Panc1 (cell line): ENCODE data around the gene PTPN2. TPM values are rescaled to one million over a fixed set of nuclear protein-coding genes. Genes with fewer than 3 reads are reported as not detected.

Experiments
- ATAC-seq: fragments of 200-7000 bp; cut with Tn5 transposase; 2 replicates; pipeline ENCODE4 v1.9.1; 2020; ENCODE audit warnings: mild to moderate bottlenecking, moderate library complexity
- BruUV-seq: library from RNA; stranded (reverse); fragments of 400-500 nt; replicated peaks from 2 replicates; lab custom pipeline; 2021; lab: Mats Ljungman, UMichigan
- CTCF ChIA-PET: fragments of 300-600 bp; sonication (Branson Sonifier 250); formaldehyde crosslinking; loops from one replicate; lab custom pipeline; 2022; ENCODE audit warnings: antibody characterized with exemption; lab: Charles Lee
- POLR2A ChIA-PET: fragments of 300-600 bp; sonication (Branson Sonifier 250); formaldehyde crosslinking; loops from one replicate; lab custom pipeline; 2022; ENCODE audit warnings: antibody characterized with exemption; lab: Charles Lee
- DNase-seq: peaks from one replicate; pipeline ENCODE4 v3.0.0-alpha.2; 2010; ENCODE audit warnings: low read depth, low spot score
- H3K27ac ChIP-seq: 2 replicates; pipeline ENCODE4 v1.5.1; 2011; ENCODE audit warnings: mild to moderate bottlenecking, low read length, inconsistent platforms
- H3K27me3 ChIP-seq: fragments of 200-500 bp; sonication (Bioruptor generic); 2 replicates; pipeline ENCODE4 v1.6.0; 2014; ENCODE audit warnings: low read length, inconsistent platforms; ENCODE audit not compliant: control insufficient read depth, insufficient read depth
- H3K36me3 ChIP-seq: fragments of 200-500 bp; sonication (Bioruptor generic); 2 replicates; pipeline ENCODE4 v1.5.1; 2014; ENCODE audit warnings: inconsistent platforms, mild to moderate bottlenecking, low read length, moderate library complexity; ENCODE audit not compliant: control insufficient read depth, insufficient read depth
- H3K4me1 ChIP-seq: 2 replicates; pipeline ENCODE4 v1.5.1; 2011; ENCODE audit warnings: inconsistent platforms, mild to moderate bottlenecking, low read length, moderate library complexity; ENCODE audit not compliant: control insufficient read depth, insufficient read depth
- H3K4me3 ChIP-seq, 2 experiments: 2 replicates each; pipeline ENCODE4 v1.5.1; 2011 to 2012; ENCODE audit warnings: low read depth in 2 of 2, low read length in 2 of 2, mild to moderate bottlenecking in 2 of 2, inconsistent platforms in 1 of 2, moderate library complexity in 1 of 2
- H3K9me3 ChIP-seq: fragments of 200-500 bp; sonication (Bioruptor generic); 2 replicates; pipeline ENCODE4 v1.5.1; 2014; ENCODE audit warnings: low read depth, mild to moderate bottlenecking, inconsistent platforms, low read length, moderate library complexity; ENCODE audit not compliant: control insufficient read depth, insufficient read depth
- CTCF ChIP-seq: fragments of 450-650 bp; IDR thresholded peaks from 2 replicates; pipeline ENCODE4 v1.5.1; 2017; ENCODE audit warnings: mild to moderate bottlenecking
- POLR2AphosphoS5 ChIP-seq: IDR thresholded peaks from 2 replicates; pipeline ENCODE4 v1.6.1; 2012; ENCODE audit warnings: mild to moderate bottlenecking, low read depth, low read length, moderate library complexity
- REST ChIP-seq, 2 experiments: IDR thresholded peaks; 2 replicates each; pipeline ENCODE4 v1.6.1; 2011 to 2012; ENCODE audit warnings: low read depth in 2 of 2, control low read depth in 1 of 2, low read length in 1 of 2, mild to moderate bottlenecking in 1 of 2, moderate library complexity in 1 of 2; ENCODE audit not compliant: insufficient read depth in 1 of 2
- SIN3A ChIP-seq: IDR thresholded peaks from 2 replicates; pipeline ENCODE4 v1.6.1; 2012; ENCODE audit warnings: low read depth, mild to moderate bottlenecking, low read length, moderate library complexity, borderline replicate concordance; ENCODE audit not compliant: insufficient read depth
- TCF7L2 ChIP-seq: IDR thresholded peaks from 2 replicates; pipeline ENCODE4 v1.6.1; 2011; ENCODE audit warnings: mild to moderate bottlenecking, low read depth, low read length, inconsistent platforms
- in situ Hi-C: cut with HindIII; loops from 2 replicates; pipeline ENCODE4 v1.10.0; 2016; ENCODE audit warnings: low sequenced_read_pairs, low pct_unique_long_range_greater_than_20kb
- intact Hi-C: fragments of 100-400 bp; cut with micrococcal nuclease; formaldehyde crosslinking; loops from one replicate; pipeline ENCODE4 v1.10.0; 2022; ENCODE audit not compliant: unreplicated experiment
- total RNA-seq: library from RNA; stranded (reverse); gene quantifications from one replicate; pipeline ENCODE4 v1.2.1, GENCODE V29; 2021; ENCODE audit not compliant: unreplicated experiment

Gene PTPN2
- total RNA-seq, 1 experiment from 2014 or later: 34.8 TPM

GRCh38 chr18:12883372-12883683 is 709 bp downstream of the PTPN2 start:
- Histone ChIP-seq H3K4me1 (peaks cover 38% of the 10 kb centered on the region), H3K36me3 (peaks cover 5% of the 10 kb centered on the region; the same call in 1 of the 2 replicates), H3K4me3 (peak overlapping the region; percentile 84 to 93), H3K27ac (peak overlapping the region; percentile 95), H3K27me3 (no peaks in the 10 kb centered on the region), H3K9me3 (no peaks in the 10 kb centered on the region)
- intact Hi-C loops: no loop called here
- ChIA-PET CTCF (no interaction called here), POLR2A (interaction anchor here (0.6 to 1.3 kb wide), 13 partner anchors 8 to 794 kb away, joined by 3 to 10 read pairs (median 4); no protein-coding TSS in a partner anchor)
- ATAC-seq: peak; percentile 26
- no TSS peak for BruUV-seq
- DNase-seq: no peak
- in situ Hi-C loops: no loop called here
- TF ChIP-seq POLR2AphosphoS5: no peak
- TF ChIP-seq REST (IDR thresholded peaks at IDR 0.05; ENCODE audit: insufficient read depth in 1 of 2, low read depth in 2 of 2, low read length in 1 of 2): no peak

- Histone ChIP-seq H3K27me3 (no peaks in the 10 kb centered on the region), H3K36me3 (peaks cover 5% of the 10 kb centered on the region; the same call in 1 of the 2 replicates), H3K27ac (peak overlapping the region; percentile 95), H3K9me3 (no peaks in the 10 kb centered on the region), H3K4me3 (peak overlapping the region; percentile 84 to 93), H3K4me1 (peaks cover 38% of the 10 kb centered on the region)
- no TSS peak for BruUV-seq
- intact Hi-C loops (no loop called here), in situ Hi-C loops (no loop called here)
- POLR2A ChIA-PET: interaction anchor here (0.6 to 1.3 kb wide), 11 partner anchors 7 to 793 kb away, joined by 3 to 10 read pairs (median 5); no protein-coding TSS in a partner anchor
- ATAC-seq (no peak), DNase-seq (no peak)
- no peak for TF ChIP-seq POLR2AphosphoS5
- no peak for TF ChIP-seq CTCF
- no peak for TF ChIP-seq REST (IDR thresholded peaks at IDR 0.05; ENCODE audit: insufficient read depth in 1 of 2, low read depth in 2 of 2, low read length in 1 of 2)
- no peak for TF ChIP-seq TCF7L2
- no peak for TF ChIP-seq SIN3A
- CTCF ChIA-PET: no interaction called here
Measured at GRCh38 chr18:12882453-12883371, 1.3 kb downstream of the PTPN2 start.
